Endothelial cell of umbilical vein (primary cell): ENCODE results near the gene KRT8. TPM values are rescaled to one million over a fixed set of nuclear protein-coding genes. Genes with fewer than 3 reads are reported as not detected.

Experiments used
- BruUV-seq: library from RNA; stranded (reverse); fragments of 400-500 nt; replicated peaks from 2 replicates; lab custom pipeline; 2021; lab: Mats Ljungman, UMichigan
- CTCF ChIA-PET: fragments of 300-600, 350-600 bp; sonication (Branson Sonifier 250); formaldehyde crosslinking; loops from one replicate; lab custom pipeline; 2021; ENCODE audit warnings: antibody characterized with exemption, inconsistent platforms; lab: Charles Lee
- POLR2A ChIA-PET: fragments of 300-600, 350-600 bp; sonication (Branson Sonifier 250); formaldehyde crosslinking; loops from one replicate; lab custom pipeline; 2021; ENCODE audit warnings: antibody characterized with exemption, inconsistent platforms; lab: Charles Lee
- DNase-seq: peaks from one replicate; pipeline ENCODE4 v3.0.0-alpha.2; 2011; ENCODE audit warnings: low read depth, low spot score
- FAIRE-seq: peaks from 2 replicates; lab custom pipeline; 2011; peaks lifted over from hg19 to GRCh38; lab: Jason Lieb, UNC
- H2AFZ ChIP-seq: 2 replicates; pipeline ENCODE4 v1.6.0; 2012; ENCODE audit warnings: low read depth, low read length, control low read depth, inconsistent platforms
- H3K27ac ChIP-seq: 2 replicates; pipeline ENCODE4 v1.5.1; 2011; ENCODE audit warnings: low read depth, mild to moderate bottlenecking, control low read depth, low read length, moderate library complexity; ENCODE audit not compliant: insufficient read depth
- H3K27me3 ChIP-seq, 2 experiments: 2 replicates each; pipeline versions ENCODE4 v1.6.0 to v1.6.1; 2011; ENCODE audit warnings: low read length in 2 of 2, mixed read lengths in 1 of 2; ENCODE audit not compliant: control insufficient read depth in 2 of 2, insufficient read depth in 2 of 2
- H3K36me3 ChIP-seq, 2 experiments: 2 replicates in 1 of 2; 3 replicates in 1 of 2; pipeline ENCODE4 v1.5.1; 2011; ENCODE audit warnings: low read length in 2 of 2, mild to moderate bottlenecking in 1 of 2, moderate library complexity in 1 of 2; ENCODE audit not compliant: control insufficient read depth in 2 of 2, insufficient read depth in 2 of 2; ENCODE audit errors: extremely low read depth in 1 of 2
- H3K4me1 ChIP-seq: 3 replicates; pipeline ENCODE4 v1.5.1; 2011; ENCODE audit warnings: mild to moderate bottlenecking, low read length; ENCODE audit not compliant: control insufficient read depth, insufficient read depth; ENCODE audit errors: extremely low read depth
- H3K4me2 ChIP-seq: 2 replicates; pipeline ENCODE4 v1.6.1; 2011; ENCODE audit warnings: low read length, control low read depth, mixed read lengths; ENCODE audit not compliant: insufficient read depth
- H3K4me3 ChIP-seq, 3 experiments: fragments of 200-600 bp in 1 of 3; sonication (generic), shearing (Covaris generic) in 1 of 3; replicated peaks in 1 of 3; 2 replicates each; pipeline ENCODE4 v1.5.1; 2011 to 2016; ENCODE audit warnings: control low read depth in 3 of 3, low read length in 3 of 3, mild to moderate bottlenecking in 2 of 3, inconsistent platforms in 1 of 3, low read depth in 1 of 3, moderate library complexity in 1 of 3; ENCODE audit not compliant: insufficient read depth in 1 of 3
- H3K79me2 ChIP-seq: 2 replicates; pipeline ENCODE4 v1.6.0; 2012; ENCODE audit warnings: low read length, inconsistent platforms; ENCODE audit not compliant: control insufficient read depth, insufficient read depth
- H3K9ac ChIP-seq: replicated peaks from 2 replicates; pipeline ENCODE3; 2011; ENCODE audit warnings: low read length, control low read depth; ENCODE audit not compliant: insufficient read depth; ENCODE audit errors: extremely low read depth
- H3K9me1 ChIP-seq: replicated peaks from 3 replicates; pipeline ENCODE4 v1.6.0; 2011; ENCODE audit warnings: mild to moderate bottlenecking, low read length; ENCODE audit not compliant: control insufficient read depth, insufficient read depth; ENCODE audit errors: extremely low read depth
- H3K9me3 ChIP-seq: replicated peaks from 2 replicates; pipeline ENCODE4 v1.5.1; 2012; ENCODE audit warnings: low read length, inconsistent platforms; ENCODE audit not compliant: control insufficient read depth, insufficient read depth
- H4K20me1 ChIP-seq: replicated peaks from 2 replicates; pipeline ENCODE3; 2011; ENCODE audit warnings: mild to moderate bottlenecking, low read length; ENCODE audit not compliant: control insufficient read depth, insufficient read depth; ENCODE audit errors: extremely low read depth
- CTCF ChIP-seq, 2 donors: IDR thresholded peaks; 1 replicate in 1 of 2; 2 replicates in 1 of 2; pipeline ENCODE4 v1.5.1; 2011; ENCODE audit warnings: low read length in 2 of 2, mild to moderate bottlenecking in 2 of 2, moderate library complexity in 2 of 2, control low read depth in 1 of 2, inconsistent platforms in 1 of 2, low read depth in 1 of 2; ENCODE audit not compliant: insufficient read depth in 1 of 2; ENCODE audit errors: extremely low read depth in 1 of 2
- EZH2 ChIP-seq: IDR thresholded peaks from 2 replicates; pipeline ENCODE4 v1.6.1; 2012; ENCODE audit warnings: borderline replicate concordance, low read depth, mild to moderate bottlenecking, moderate library complexity, low read length, inconsistent platforms; ENCODE audit not compliant: severe bottlenecking
- FOS ChIP-seq: IDR thresholded peaks from 2 replicates; pipeline ENCODE4 v1.6.1; 2011; ENCODE audit warnings: mild to moderate bottlenecking, low read length, moderate library complexity, borderline replicate concordance; ENCODE audit not compliant: insufficient read depth
- GATA2 ChIP-seq: IDR thresholded peaks from 2 replicates; pipeline ENCODE4 v1.7.0; 2011; ENCODE audit warnings: low read depth, mild to moderate bottlenecking, moderate library complexity, mixed read lengths, low read length; ENCODE audit not compliant: insufficient read length, insufficient read depth
- JUN ChIP-seq: IDR thresholded peaks from 2 replicates; pipeline ENCODE4 v1.6.1; 2011; ENCODE audit warnings: borderline replicate concordance, low read depth; ENCODE audit not compliant: insufficient read length, insufficient read depth
- MAX ChIP-seq: IDR thresholded peaks from 2 replicates; pipeline ENCODE4 v1.6.1; 2011; ENCODE audit not compliant: insufficient read depth, insufficient read length
- MYC ChIP-seq: IDR thresholded peaks from one replicate; pipeline ENCODE4 v1.6.1; 2011; ENCODE audit warnings: mild to moderate bottlenecking, low read depth, low read length
- POLR2A ChIP-seq: IDR thresholded peaks from 2 replicates; pipeline ENCODE4 v1.6.1; 2012; ENCODE audit warnings: low read depth, mild to moderate bottlenecking, control low read depth, low read length
- POLR2AphosphoS5 ChIP-seq: IDR thresholded peaks from 2 replicates; pipeline ENCODE4 v1.6.1; 2012; ENCODE audit warnings: low read depth, mild to moderate bottlenecking, control low read depth, low read length, moderate library complexity; ENCODE audit not compliant: insufficient read depth
- dilution Hi-C: fragments of 300-500 bp; cut with MboI; formaldehyde crosslinking; loops from one replicate; pipeline ENCODE4 v1.15.0; 2019; ENCODE audit warnings: low sequenced_read_pairs; ENCODE audit not compliant: extremely low pct_ligation_motif_present
- intact Hi-C: fragments of 100-400 bp; cut with micrococcal nuclease; formaldehyde crosslinking; loops from one replicate; pipeline ENCODE4 v1.10.0; 2022
- polyA plus RNA-seq, 4 experiments: library from polyadenylated mRNA; depleted of rRNA in 3 of 4; stranded (reverse) in 3 of 4; unstranded in 1 of 4; fragments of >200 nt; gene quantifications; 2 replicates each; pipeline versions ENCODE4 v1.2.1 to v1.2.3, GENCODE V29; 2011 to 2012; ENCODE audit warnings: missing spikeins in 1 of 4
- total RNA-seq: library from RNA; stranded (reverse); gene quantifications from 2 replicates; pipeline ENCODE4 v1.2.3, GENCODE V29; 2021

The KRT8 gene
- total and polyA plus RNA-seq, 2 donors (not counting 3 experiments of a cell fraction or from before 2014, with no cell fraction given), result 23.5 to 31.7 TPM

GRCh38 chr12:52892207-52892852 is 12.5 kb downstream of the KRT8 start:
- Histone ChIP-seq H3K9me1 (no peaks in the 10 kb centered on the region), H3K9me3 (no peaks in the 10 kb centered on the region), H3K4me2 (no peak overlapping the region), H4K20me1 (no peaks in the 10 kb centered on the region), H3K4me3 (no peak overlapping the region), H2AFZ (no peak overlapping the region), H3K4me1 (no peaks in the 10 kb centered on the region), H3K27me3 (no peaks in the 10 kb centered on the region), H3K79me2 (no peaks in the 10 kb centered on the region), H3K9ac (no peak overlapping the region), H3K36me3 (no peaks in the 10 kb centered on the region), H3K27ac (no peak overlapping the region)
- no peak for DNase-seq
- intact Hi-C loops (no loop called here), dilution Hi-C loops (loop anchor here (25.0 kb wide), 1 partner anchor 95 kb away; no protein-coding TSS in a partner anchor)
- no peak for FAIRE-seq
- POLR2A ChIA-PET, result no interaction called here
- TF ChIP-seq MYC, result no peak
- no peak for TF ChIP-seq POLR2AphosphoS5
- TF ChIP-seq CTCF (IDR thresholded peaks at IDR 0.05; ENCODE audit: extremely low read depth in 1 of 2, insufficient read depth in 1 of 2, low read depth in 1 of 2, low read length in 2 of 2), result no peak
- TF ChIP-seq FOS, result no peak
- TF ChIP-seq POLR2A, result no peak
- no peak for TF ChIP-seq MAX
- no peak for TF ChIP-seq EZH2
- TF ChIP-seq JUN, result no peak
- TF ChIP-seq GATA2, result no peak
- no TSS peak for BruUV-seq
- CTCF ChIA-PET, result interaction anchor here (0.7 to 1.1 kb wide), 3 partner anchors 59 to 89 kb away, joined by 3 to 4 read pairs (median 3); no protein-coding TSS in a partner anchor
